MG63 (cell line): ENCODE results near the gene GZMA. TPM values are rescaled to one million over a fixed set of nuclear protein-coding genes. Genes with fewer than 3 reads are reported as not detected.
"Not testable (repeated sequence)": the region's sequence is repeated elsewhere in the genome, so short reads cannot be mapped to it uniquely, and the experiment has no call there.

ENCODE experiments used
- DNase-seq: peaks from one replicate; pipeline ENCODE4 v3.0.0-alpha.2; 2020
- H3K27me3 ChIP-seq: fragments of 250-450 bp; sonication (Bioruptor Pico); 2 replicates; pipeline ENCODE4 v1.5.1; 2020; ENCODE audit warnings: mild to moderate bottlenecking, moderate library complexity
- H3K36me3 ChIP-seq: fragments of 250-450 bp; sonication (Bioruptor Pico); 2 replicates; pipeline ENCODE4 v1.5.1; 2020; ENCODE audit warnings: mild to moderate bottlenecking, moderate library complexity
- H3K4me3 ChIP-seq: fragments of 250-450 bp; sonication (Bioruptor Pico); 2 replicates; pipeline ENCODE4 v1.5.1; 2020; ENCODE audit warnings: mild to moderate bottlenecking, moderate library complexity
- H3K9me3 ChIP-seq: fragments of 250-450 bp; sonication (Bioruptor Pico); 2 replicates; pipeline ENCODE4 v1.5.1; 2020; ENCODE audit warnings: mild to moderate bottlenecking, moderate library complexity
- total RNA-seq: library from RNA; depleted of rRNA; stranded (reverse); fragments of >200 nt; shearing (Covaris generic); gene quantifications from 2 replicates; pipeline ENCODE4 v1.2.3, GENCODE V29; 2014; ENCODE audit warnings: low replicate concordance

GZMA gene
- total RNA-seq, 1 experiment from 2014 or later, result not detected

- Histone ChIP-seq H3K9me3 (no peaks in the 10 kb centered on the region), H3K27me3 (no peaks in the 10 kb centered on the region), H3K4me3 (no peak overlapping the region), H3K36me3 (no peaks in the 10 kb centered on the region)
- no peak for DNase-seq
These were observed 730 bp upstream of the GZMA start for GRCh38 chr5:55101556-55102276.

- H3K27me3 ChIP-seq, result no peaks in the 10 kb centered on the region
- DNase-seq, result no peak
- no peak overlapping the region for H3K4me3 ChIP-seq
- no peaks in the 10 kb centered on the region for H3K36me3 ChIP-seq
- no peaks in the 10 kb centered on the region for H3K9me3 ChIP-seq
These were observed 1.8 kb downstream of the GZMA start for GRCh38 chr5:55104036-55104772.

DNA sequence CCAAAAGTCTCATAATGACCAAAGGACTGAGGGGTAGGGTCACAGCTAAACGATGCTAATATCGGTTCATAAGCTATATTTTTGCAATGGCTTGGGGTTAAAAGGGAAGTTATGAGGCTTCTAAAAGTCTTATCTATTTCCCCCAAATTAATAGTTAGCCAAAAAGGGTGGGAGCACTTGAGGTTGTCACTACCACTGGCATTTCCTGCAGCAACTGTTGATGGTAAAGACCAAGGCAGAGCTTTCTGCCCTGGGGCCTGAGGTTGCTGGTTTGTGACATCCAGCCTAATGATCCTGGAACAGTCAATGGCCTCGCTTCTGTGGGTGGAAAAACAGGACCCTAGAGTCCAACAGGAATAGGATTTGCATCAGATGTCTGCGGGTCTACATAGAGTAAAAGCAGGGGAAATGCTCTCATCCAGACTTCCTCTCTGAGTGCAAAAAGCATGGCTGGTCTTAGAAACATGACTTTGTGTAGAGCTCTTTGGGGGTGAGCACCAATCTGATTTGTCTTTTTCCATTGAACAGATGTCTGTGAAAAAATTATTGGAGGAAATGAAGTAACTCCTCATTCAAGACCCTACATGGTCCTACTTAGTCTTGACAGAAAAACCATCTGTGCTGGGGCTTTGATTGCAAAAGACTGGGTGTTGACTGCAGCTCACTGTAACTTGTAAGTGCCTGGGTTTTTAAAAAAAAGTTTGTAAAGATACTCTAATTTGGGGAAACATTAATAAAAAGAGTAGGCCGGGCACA lies 2.7 kb downstream of the GZMA start:
- H3K4me3 ChIP-seq, result no peak overlapping the region
- H3K27me3 ChIP-seq, result no peaks in the 10 kb centered on the region
- no peaks in the 10 kb centered on the region for H3K9me3 ChIP-seq
- H3K36me3 ChIP-seq, result no peaks in the 10 kb centered on the region
- DNase-seq, result no peak

GRCh38 chr5:55105976-55106375 lies 3.5 kb downstream of the GZMA start:
- not testable (repeated sequence) for H3K4me3 ChIP-seq, H3K27me3 ChIP-seq, DNase-seq, H3K36me3 ChIP-seq, H3K9me3 ChIP-seq

GRCh38 chr5:55108661-55109060 lies 6.2 kb downstream of the GZMA start:
- no peaks in the 10 kb centered on the region for H3K36me3 ChIP-seq
- DNase-seq, result no peak
- H3K4me3 ChIP-seq, result no peak overlapping the region
- no peaks in the 10 kb centered on the region for H3K9me3 ChIP-seq
- H3K27me3 ChIP-seq, result peaks cover 8% of the 10 kb centered on the region; the same call in 1 of the 2 replicates

GRCh38 chr5:55110217-55110616 lies 7.8 kb downstream of the GZMA start:
- Histone ChIP-seq H3K27me3 (peaks cover 8% of the 10 kb centered on the region; the same call in 1 of the 2 replicates), H3K4me3 (no peak overlapping the region), H3K9me3 (no peaks in the 10 kb centered on the region), H3K36me3 (no peaks in the 10 kb centered on the region)
- DNase-seq, result no peak

- Histone ChIP-seq H3K4me3 (no peak overlapping the region), H3K36me3 (no peaks in the 10 kb centered on the region), H3K9me3 (no peaks in the 10 kb centered on the region), H3K27me3 (peaks cover 8% of the 10 kb centered on the region; the same call in 1 of the 2 replicates)
- DNase-seq, result no peak
These were observed 10.9 kb downstream of the GZMA start for GRCh38 chr5:55113327-55113726.

DNA sequence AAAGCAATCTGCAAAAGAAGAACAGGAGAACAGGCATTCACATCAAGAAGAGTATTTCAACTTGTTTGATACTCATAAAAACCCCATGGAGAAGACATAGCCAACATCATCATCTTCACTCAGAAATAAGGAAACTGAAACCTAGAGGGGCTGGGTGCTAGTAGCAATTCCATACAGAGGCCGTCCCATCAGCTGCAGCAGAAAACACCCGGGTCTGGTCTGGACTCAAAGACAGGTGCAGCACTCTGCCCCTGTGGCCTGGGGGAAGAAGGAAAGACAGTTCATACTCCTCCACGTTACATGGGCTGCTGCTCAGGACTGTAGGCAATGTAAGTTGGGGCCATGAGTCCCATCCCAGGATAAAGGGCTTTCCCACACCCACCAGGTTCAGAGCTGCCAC lies 11.6 kb downstream of the GZMA start:
- no peaks in the 10 kb centered on the region for H3K36me3 ChIP-seq
- DNase-seq, result no peak
- H3K4me3 ChIP-seq, result no peak overlapping the region
- no peaks in the 10 kb centered on the region for H3K9me3 ChIP-seq
- peaks cover 8% of the 10 kb centered on the region; the same call in 1 of the 2 replicates for H3K27me3 ChIP-seq

- no peak for DNase-seq
- no peaks in the 10 kb centered on the region for H3K9me3 ChIP-seq
- H3K27me3 ChIP-seq, result peaks cover 5% of the 10 kb centered on the region; the same call in 1 of the 2 replicates
- no peaks in the 10 kb centered on the region for H3K36me3 ChIP-seq
- H3K4me3 ChIP-seq, result no peak overlapping the region
These were observed 20.9 kb downstream of the GZMA start for GRCh38 chr5:55123365-55123764.

GRCh38 chr5:55134053-55134722 lies 31.7 kb downstream of the GZMA start:
- Histone ChIP-seq H3K9me3 (0 out of 2 replicates have a peak, but pooled peaks cover 2% of the 10 kb centered on the region), H3K4me3 (no peak overlapping the region), H3K36me3 (no peaks in the 10 kb centered on the region), H3K27me3 (no peaks in the 10 kb centered on the region)
- no peak for DNase-seq

- no peaks in the 10 kb centered on the region for H3K36me3 ChIP-seq
- H3K27me3 ChIP-seq, result no peaks in the 10 kb centered on the region
- H3K9me3 ChIP-seq, result no peaks in the 10 kb centered on the region
- H3K4me3 ChIP-seq, result no peak overlapping the region
- DNase-seq, result no peak
These were observed 34.1 kb downstream of the GZMA start for GRCh38 chr5:55136521-55136920.

GRCh38 chr5:55140908-55141665 lies 38.6 kb downstream of the GZMA start:
- DNase-seq, result no peak
- no peaks in the 10 kb centered on the region for H3K27me3 ChIP-seq
- no peaks in the 10 kb centered on the region for H3K36me3 ChIP-seq

DNA sequence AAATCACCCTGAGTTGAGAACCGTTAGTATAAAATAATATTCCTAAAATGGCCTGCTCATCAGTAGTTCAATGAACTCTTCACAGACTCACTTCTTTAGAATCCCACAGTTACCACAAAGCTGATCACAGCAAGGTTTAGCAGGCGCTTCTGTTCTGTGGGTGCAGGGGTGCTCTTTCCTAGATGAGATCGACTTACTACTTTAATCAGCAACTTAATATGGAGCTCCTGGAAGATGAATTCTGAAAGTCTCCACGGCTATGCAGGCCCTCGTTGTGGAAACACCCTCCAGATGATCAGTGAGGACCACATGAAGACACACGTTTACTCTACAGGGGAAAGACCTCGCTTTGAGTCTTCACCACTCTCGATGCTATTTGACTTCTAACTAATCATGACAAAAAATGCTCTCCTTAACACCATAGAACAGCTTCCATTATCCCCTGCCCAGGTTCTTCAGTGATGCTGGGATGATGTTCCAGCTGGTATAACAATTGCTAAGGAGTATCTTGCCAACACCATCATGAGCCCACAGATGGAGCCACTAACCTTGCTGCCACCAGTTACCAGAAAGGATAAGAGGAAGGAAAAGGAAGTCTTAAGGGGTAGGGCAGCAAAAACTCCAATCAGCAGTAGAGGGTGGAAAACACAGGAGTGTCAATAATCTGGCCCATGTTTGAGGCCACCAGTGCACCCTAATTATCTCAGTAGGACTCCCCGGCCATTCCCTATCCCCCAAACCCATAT lies 39.7 kb downstream of the GZMA start:
- Histone ChIP-seq H3K9me3 (no peaks in the 10 kb centered on the region), H3K36me3 (no peaks in the 10 kb centered on the region), H3K27me3 (no peaks in the 10 kb centered on the region), H3K4me3 (no peak overlapping the region)
- DNase-seq, result no peak

More at GRCh38 chr5:55140908-55141665, 38.6 kb downstream of the GZMA start:
- no peak overlapping the region for H3K4me3 ChIP-seq
- H3K9me3 ChIP-seq, result no peaks in the 10 kb centered on the region

- Histone ChIP-seq H3K27me3 (no peaks in the 10 kb centered on the region), H3K36me3 (no peaks in the 10 kb centered on the region), H3K9me3 (no peaks in the 10 kb centered on the region), H3K4me3 (no peak overlapping the region)
- no peak for DNase-seq
These were observed 41.2 kb downstream of the GZMA start for GRCh38 chr5:55143624-55144023.

DNA sequence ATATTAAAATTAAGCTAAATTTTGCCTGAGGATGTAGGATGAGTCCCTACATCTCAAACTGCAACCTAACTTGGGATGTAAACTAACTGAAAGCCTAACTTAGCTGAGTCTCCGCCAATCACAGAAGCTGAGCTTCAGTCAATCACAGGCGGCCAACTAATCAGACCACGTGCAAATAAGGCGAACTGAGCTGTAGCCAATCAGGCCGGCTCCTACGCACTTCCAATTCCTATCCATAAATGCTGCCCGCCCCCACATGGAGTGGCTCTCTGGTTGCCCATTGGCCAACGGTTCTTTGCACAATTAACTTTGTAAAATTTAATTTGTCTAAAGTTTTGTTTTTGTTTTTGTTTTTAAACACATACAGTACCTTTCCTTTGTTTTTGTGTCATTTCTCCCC lies 43.6 kb downstream of the GZMA start:
- H3K27me3 ChIP-seq, result no peaks in the 10 kb centered on the region
- DNase-seq, result no peak
- H3K4me3 ChIP-seq, result no peak overlapping the region
- no peaks in the 10 kb centered on the region for H3K36me3 ChIP-seq
- no peaks in the 10 kb centered on the region for H3K9me3 ChIP-seq
